Activated CD4-positive, CD25-positive, alpha-beta regulatory T cell (primary cell): ENCODE results near the gene CAND2.
A peak's percentile ranks its signal among the peaks of the same experiment; 100 is the strongest.

ENCODE experiments used
- DNase-seq, 4 experiments: peaks; one replicate each; lab custom pipeline; 2025; lab: John Stamatoyannopoulos, UW

Gene CAND2

DNA sequence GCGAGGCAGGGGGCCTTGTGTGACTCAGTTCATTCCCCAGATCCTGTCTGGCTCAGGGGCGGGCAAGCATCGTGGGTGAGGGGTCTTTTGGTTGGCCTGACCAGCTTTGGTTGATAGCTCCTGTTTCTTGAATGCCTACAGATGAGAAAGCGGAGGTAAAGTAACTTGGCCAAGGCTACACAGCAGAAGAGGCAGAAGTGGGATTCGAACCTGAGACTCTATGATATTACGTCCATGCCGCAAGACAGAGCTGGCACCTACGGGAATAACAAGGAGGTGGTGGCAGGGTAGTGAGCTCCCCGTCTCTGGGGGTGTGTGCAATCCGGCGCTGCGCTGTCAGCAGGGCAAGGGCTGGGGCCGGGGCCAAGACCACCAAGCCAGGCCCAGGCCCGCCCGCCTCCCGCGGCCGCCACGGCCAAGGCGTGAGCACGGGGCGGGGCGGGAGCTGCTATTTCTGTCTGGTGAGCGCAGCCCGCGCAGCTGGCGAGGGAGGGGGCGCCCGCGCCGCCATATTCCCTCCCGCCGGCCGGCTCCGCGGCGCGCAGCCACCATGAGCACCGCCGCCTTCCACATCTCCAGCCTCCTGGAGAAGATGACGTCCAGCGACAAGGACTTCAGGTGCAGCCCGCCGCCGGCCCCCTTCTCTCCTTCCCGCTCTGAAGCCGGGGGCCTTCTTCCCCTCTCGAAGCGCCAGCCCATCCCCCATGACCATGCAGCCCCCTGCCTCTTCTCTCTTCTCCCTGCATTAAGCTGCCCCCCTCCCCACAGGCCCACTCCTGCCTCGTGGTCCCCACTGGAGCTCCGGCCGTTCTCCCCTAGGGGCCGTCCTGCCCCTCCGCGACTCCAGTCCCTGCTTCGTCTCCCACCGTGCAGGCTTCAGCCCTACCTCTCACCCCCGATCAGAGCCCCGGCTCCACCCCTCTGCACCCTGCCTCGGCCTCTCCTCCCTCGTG, at the start of gene CAND2:
Gene CAND2, plus strand, starts transcription at position 510 of the 953 bp plus-strand sequence. Its CDS starts 41 bp downstream, at position 551.
- peak in 1 of 4 experiments; percentile 12 for DNase-seq

DNA sequence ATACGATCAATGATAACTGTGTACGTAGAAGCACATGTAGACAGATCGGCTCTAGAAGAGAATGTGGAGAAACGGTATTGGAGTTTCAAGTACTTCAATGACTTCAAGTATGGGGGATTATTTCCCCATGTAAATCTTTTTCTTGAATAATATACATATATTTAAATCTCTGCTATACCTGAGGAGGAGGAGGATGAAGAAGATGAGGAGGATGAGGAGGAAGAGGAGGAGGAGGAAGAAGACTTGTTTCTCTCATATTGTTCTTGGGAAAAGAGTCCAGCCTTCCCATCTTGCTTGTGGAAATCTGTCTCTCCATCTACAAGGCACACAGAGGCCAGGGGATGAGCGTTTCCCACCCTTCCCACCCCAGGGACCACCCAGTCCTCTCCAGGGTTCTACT, 48.0 kb upstream of the CAND2 start:
- no peak for DNase-seq

DNA sequence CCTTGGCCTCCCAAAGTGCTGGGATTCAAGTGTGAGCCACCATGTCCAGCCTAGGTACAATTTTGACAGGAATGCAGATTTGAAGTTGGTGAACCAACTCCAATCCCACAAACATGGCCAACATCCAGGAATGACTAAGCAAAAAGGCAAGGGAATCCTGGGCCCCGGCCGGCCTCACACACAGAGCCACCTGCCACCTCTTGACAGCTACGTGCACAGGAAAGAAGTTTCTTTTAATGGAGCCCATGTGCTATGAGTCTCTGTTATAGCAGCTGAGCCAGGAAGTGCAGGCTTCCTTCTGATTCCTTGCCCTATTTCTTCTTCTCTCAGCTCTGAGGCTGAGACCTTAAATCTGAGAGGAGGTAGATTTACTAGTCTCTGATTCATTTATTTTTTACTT, 46.3 kb upstream of the CAND2 start:
- no peak for DNase-seq

DNA sequence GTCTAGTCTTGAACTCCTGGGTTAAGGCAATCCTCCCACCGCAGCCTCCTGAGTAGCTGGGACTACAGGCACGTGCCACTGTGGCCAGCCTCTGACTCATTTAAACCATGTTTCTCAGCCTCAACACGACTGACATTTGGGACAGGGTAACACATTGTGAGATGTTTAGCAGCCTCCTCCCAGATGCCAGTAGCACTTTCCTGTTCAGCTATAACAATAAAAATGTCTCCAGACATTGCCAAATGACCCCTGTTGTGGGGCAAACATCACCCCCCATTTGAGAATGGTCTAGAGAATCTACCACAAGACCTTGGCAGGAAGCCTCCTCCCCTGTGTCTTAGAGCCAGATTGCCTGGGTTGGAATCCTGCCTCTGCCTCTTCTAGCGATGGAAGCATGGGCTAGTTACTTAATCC, 45.8 kb upstream of the CAND2 start:
- no peak for DNase-seq

DNA sequence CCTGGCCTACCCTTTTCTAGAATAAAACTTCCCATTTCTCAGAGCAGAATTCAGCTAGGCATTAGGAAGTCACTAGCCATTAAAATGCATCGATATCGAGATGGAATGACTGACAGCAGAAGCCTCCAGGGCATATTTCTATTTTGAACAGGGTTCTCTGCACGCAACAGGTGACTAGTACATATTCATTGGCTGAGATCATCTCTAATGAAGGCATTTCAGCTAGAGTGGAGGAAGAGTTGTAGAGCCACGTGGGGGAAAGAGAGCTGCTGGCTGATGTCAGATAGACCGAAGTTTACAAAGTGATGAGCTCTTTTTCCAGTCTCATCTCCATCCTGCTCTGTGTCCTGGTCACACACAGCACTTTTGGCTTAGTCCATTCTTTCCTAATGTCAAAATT, 44.9 kb upstream of the CAND2 start:
- no peak for DNase-seq

DNA sequence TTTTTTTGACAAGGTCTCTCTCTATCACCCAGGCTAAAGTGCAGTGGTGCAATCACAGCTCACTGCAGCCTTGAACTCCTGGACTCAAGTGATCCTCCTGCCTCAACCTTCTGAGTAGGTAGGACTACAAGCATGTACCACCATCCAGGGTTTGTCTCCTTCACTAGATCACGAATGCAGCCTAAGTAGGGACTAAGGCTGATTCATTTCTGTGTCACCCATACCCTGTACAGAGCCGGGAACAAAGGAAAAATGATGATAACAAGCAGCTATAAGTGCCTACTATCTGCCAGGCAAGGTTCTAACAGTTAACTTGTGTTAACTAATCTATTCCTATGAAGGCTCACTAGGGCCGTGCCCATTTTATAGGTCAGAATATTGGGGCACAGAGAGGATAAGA, 44.4 kb upstream of the CAND2 start:
- no peak for DNase-seq

DNA sequence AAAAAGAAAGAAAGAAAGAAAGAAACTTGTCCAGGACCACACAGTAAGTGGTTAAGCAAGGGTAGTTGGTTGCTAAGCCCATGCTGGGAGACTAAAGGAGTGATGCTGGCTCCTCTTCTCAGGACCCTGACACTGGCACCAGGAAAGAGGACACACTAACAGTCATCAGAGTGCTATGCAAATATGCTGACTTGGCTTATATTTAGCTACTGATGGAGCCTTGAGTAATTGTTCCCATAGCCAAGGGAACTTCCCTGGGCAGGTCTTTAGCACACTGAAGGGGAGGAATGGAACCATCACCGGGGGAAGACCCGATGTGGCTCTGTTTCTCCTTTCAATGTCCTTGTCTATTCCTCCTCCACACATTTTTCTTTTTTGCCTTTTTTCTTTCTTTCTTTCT, 43.7 kb upstream of the CAND2 start:
- DNase-seq = no peak

DNA sequence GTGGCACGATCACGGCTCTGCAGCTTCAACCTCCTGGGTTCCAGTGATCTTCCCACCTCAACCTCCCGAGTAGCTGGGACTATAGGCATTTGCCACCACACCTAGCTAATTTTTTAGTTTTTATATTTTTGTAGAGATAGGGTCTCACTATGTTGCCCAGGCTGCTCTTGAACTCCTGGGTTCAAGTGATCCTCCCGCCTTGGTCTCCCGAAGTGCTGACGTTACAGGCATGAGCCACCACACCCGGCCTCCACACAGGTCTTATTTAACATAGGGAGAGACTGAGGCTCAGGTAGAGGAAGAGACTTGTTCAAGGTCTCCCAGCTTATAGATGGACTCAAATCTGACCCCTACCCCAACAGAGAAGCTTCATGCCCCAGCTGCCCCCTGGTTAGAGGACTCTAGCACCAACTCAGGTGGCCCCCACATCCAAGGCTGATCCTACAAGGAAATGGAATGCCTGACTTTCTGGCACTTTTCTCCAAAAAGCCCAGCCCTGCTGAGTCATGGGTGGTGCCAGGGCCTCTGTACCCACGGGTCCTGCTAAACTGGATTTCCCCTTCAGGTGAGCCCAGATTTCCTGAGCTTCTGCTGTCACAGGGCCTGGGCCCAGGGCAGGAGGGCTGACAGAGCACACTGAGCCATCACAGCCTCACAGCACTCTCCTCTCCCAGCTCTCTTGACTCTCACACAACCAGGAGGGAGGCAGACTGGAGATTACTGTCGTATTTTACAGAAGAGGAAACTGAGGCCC, 43.0 kb upstream of the CAND2 start:
- DNase-seq = no peak

DNA sequence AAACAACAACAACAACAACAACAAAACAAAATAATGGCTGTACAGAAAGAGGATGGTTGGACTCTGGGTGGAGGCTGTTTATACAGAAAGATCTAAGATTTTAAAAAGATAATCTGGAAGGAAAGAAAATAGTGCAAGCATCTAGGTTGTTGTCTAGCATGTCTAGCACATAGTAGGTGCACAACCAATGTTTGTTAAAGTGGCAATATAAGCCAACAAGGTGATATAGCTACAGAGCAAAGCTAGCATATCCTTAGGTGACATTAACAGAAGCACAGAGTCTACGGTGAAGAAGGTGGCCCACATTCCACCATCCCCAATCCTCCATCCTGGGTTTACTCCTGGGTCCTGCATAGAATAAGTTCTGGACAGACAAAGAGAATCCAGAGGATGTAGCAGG, 42.2 kb upstream of the CAND2 start:
- no peak for DNase-seq

DNA sequence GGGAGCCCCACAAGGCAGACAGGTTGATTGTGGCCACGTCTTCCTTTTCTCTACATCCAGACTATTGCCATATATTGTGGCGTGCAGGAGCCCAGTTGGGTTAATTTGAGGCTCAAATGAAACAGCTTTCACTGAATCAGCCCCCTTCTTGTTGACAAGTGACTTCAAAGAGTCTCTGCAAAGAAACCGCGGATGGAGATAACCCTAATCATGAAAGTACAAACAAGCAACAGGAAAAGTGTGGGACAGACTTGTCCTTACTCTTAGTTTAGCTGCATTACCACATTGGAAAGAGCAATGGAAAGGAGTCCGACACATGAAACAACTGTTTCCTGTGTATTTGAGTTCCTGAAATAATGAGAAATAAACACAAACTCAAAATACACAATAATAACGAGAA, 40.7 kb upstream of the CAND2 start:
- no peak for DNase-seq

DNA sequence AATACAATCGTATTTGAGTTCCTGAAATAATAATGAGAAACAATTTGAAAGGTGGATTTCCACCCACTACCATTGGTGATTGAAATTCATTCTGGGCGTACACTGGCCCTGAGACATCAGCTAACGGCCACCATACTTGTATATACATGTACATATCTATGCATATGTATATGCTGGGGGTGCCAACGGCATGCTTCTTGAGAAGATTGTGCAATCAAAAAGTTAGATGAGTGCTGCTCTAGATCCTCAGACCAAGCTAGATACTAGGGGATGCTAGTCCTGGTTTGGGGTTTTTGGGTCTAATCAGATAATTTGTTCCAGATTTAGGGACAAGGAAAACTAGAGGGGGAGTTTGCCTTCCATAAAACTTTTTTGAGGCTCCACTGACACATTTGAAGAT, 40.3 kb upstream of the CAND2 start:
- DNase-seq = no peak

DNA sequence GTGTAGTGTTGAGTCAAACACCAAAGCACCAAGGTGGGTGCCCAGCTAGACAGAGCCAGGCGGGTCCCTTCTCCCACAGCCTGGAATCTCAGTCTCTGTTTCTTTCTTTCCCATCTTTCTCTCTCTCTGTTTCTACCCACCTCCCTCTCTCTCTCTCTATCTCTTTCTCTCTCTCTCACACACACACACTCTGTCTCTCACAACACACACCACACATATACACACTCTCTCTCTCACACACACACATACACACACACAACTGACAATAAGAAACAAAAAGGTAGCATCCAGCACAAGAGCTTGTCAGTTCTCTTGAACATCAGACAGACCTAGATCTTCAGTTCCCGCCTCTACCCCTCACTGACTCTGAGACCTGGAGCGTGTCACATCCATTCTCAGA, 39.8 kb upstream of the CAND2 start:
- DNase-seq = no peak

DNA sequence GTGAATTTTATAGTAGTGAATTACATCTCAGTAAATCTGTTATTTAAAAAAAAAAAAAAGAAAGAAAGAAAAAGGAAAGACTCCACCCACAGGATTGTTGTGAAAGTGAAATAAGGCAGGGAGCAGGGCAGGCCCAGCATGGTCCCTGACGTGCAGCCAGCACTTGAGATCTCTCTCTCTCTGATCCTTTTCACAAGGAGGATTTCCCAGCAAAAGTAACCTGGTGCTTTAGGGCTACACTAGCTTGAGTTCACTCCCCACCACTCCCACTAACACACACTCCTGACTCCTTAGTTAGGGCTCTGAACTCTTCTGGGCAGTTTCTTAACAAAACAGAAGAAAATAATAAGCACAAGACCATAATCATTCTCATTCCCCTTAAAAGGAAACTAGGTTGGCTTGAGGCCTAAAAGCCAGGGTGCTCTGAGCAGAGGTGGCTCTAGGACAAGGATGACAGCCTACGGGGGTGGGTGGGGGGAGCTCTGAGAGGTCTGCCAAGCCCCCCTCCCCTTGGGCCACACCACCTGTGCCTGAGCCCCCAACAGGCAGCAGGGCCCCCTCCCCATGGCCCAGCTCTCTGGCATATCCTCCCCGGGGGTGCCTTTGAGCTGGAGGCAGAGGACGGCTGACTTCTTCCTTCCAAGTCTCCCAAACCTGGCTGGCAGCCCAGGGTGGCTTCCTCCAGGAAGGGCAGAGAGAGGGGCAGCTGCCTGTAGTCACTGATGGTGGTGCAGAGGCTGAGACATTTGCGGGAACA, 38.3 kb upstream of the CAND2 start:
- no peak for DNase-seq

DNA sequence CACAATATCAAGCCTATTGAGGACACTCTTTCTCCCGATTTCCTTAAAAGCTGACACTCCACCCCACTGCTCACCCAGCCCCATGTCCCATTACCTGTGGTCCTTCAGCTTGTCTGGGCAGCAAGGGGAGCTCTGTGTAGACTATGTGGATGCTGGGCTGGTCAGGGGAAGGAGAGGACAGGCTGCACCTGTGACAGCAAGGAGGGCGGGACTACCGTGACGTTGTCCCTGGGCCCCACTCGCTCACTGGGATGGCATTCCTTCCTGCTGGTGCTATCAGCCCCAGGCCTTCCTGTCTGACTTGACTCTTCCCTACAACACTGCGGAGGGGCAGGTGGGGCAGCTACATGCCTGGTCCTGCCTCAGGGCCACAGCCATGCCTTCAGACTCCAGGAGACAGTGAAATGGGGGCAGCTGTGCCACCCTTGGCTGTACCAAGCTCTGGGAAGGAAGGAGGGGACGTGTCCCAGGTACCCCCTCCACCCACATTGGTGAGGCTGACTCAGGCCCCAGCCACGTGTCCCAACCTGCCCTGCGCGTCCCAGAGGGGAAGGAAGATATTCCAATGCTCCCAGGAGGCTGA, 37.3 kb upstream of the CAND2 start, which contains the start of gene TMEM40:
Gene TMEM40, minus strand, starts transcription at position 163 of the 583 bp plus-strand sequence. CDS start 9,427 bp downstream, outside the sequence.
- no peak for DNase-seq

DNA sequence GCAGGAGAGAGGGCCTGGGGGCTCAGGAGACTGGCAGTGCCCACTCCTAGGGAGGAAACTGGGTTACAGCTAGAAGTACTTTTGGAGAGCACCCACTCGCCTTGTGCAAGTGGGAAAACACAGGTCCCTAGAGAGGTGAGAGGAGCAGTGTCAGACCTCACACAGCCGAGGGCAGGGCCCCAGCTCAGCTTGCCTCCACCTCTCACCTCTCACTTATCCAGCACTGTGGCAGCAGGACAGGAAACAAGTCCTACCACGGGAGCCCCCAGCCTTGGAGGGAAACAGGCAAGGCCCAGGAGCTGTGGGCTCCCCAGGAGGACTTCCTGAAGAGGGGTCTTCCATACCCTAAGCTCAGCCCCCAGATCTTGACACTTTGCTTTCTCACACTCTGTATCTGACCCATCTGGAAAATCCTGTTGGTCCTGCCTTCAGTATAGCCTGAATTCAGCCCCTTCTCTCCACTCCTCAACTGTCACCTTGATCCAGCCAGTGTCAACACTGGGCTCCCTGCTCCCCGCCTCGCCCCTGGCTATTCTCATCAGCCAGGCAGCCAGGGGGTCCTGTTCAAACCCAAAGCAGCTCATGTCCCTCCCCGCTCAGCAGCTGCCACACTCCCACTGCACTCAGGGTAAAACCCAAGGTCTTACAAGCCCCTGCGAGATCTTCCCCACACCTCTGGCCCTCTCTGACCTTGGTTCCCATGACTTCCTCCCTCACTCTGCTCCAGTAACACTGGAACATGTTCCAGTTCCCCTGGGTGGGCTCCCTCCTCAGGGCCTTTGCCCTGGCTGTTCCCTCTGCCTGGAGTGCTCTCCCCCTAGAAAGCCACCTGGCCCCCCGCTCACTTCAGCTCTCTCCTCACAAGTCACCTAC, 36.6 kb upstream of the CAND2 start:
- DNase-seq = no peak

DNA sequence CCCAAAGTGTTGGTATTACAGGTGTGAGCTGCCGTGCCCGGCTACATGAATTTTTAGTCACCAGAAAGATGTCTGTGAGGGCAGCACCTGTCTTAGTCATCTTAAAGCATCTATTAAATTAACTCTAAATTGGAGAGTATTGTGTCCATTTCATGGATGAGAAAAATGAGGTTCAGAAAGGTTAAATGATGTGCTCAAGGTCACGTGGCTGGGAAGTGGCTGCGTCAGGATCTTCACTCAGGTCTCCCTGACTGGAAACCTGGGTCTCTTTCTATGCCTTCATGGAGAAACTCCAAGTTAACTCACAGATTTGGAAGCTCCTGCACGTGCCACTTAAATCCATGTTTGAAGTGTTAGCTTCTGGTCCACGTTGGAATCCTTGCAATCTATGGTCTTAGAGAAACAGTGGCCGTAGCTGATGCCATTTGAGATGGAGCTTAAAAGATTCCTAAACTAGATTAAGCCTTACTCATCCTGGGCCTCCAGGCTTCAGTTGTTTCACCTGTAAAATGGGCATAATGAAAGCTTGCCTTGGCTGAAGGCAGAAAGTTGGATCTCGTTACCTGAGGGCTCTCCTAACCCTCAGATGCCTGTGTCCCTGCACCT, 32.2 kb upstream of the CAND2 start:
- no peak for DNase-seq

DNA sequence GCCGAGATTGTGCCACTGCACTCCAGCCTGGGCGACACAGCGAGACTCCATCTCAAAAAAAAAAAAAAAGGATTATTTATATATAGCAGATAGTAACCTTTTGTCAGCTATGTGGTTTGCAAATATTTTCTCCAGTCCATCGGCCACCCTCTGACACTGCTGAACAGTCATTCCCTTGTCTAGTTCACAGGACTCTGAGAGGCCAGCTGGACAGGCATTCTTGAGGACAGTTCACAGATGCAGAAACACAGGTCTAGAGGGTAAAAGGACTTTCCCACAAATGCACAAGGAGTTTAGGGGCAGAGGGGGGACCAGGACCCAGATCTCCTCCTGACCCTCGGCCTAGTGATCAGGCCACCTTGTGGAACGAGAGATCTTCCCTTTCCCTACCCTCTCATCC, 29.9 kb upstream of the CAND2 start:
- no peak for DNase-seq

DNA sequence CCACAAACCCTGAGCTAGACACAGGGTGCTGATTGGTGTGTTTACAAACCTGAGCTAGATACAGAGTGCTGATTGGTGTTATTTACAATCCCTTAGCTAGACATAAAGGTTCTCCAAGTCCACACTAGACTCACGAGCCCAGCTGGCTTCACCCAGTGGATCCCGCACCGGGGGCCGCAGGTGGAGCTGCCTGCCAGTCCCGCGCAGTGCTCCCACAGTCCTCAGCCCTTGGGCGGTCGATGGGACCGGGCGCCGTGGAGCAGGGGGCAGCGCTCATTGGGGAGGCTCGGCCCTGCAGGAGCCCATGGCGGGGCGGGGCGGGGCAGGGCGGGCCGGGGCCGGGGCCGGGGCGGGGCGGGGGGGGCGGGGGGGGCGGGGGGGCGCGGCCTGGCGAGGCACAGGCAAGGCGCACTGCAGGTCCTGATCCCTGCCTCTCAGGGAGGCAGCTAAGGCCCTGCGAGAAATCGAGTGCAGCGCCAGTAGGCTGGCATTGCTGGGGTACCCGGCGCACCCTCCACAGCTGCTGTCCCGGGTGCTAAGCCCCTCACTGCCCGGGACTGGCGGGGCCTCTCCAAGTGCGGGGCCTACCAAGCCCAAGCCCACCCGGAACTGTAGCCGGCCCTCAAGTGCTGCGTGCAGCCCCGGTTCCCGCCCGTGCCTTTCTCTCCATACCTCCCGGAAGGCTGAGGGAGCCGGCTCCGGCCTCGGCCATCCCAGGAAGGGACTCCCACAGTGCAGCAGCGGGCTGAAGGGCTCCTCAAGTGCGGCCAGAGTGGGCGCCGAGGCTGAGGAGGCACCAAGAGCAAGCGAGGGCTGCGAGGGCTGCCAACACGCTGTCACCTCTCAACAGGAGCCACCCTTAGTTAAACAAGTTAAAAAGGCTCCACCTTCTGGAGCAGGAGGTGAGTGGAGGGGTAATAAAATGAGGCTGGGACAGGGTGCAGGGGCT, 27.6 kb upstream of the CAND2 start:
- no peak for DNase-seq

DNA sequence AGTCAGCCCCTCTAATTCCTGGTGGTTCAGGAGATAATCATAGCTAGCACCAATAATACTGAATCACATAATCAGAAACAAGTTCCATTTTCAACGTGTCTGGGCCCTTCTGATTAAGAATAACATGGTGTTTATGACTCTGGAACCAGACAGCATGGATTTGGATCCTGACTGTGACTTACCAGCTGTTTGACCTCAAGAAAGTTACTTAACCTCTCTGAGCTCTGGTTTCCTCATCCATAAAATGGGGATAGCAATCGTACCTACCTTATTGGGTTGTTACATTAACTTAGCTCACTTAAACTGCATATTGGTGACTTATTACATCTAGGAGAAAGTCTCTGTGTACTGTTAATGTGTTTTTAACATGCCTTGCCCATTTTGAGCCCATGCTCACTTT, 26.7 kb upstream of the CAND2 start:
- no peak for DNase-seq
